H9 (cell line): ENCODE measurements around the gene PAM. TPM values are rescaled to one million over a fixed set of nuclear protein-coding genes. Genes with fewer than 3 reads are reported as not detected.
A peak's percentile ranks its signal among the peaks of the same experiment; 100 is the strongest.

Experiments used
- DNase-seq: peaks from one replicate; pipeline ENCODE4 v3.0.0-alpha.2; 2017
- H2AFZ ChIP-seq: one replicate; pipeline ENCODE4 v1.6.1; 2013; ENCODE audit warnings: mild to moderate bottlenecking, low read length, control low read depth, moderate library complexity
- H2AK5ac ChIP-seq: 2 replicates; pipeline ENCODE4 v1.6.1; 2013; ENCODE audit warnings: low read length, control low read depth, mixed read lengths; ENCODE audit not compliant: insufficient read length
- H2BK120ac ChIP-seq: one replicate; pipeline ENCODE4 v1.6.1; 2013; ENCODE audit warnings: low read depth, mild to moderate bottlenecking, low read length, control low read depth, inconsistent platforms; ENCODE audit not compliant: poor library complexity, severe bottlenecking
- H2BK12ac ChIP-seq: 2 replicates; pipeline ENCODE4 v1.6.1; 2013; ENCODE audit warnings: low read length, control low read depth, mixed read lengths, low read depth; ENCODE audit not compliant: insufficient read length
- H2BK15ac ChIP-seq: 2 replicates; pipeline ENCODE4 v1.6.1; 2013; ENCODE audit warnings: low read depth, low read length, control low read depth
- H2BK20ac ChIP-seq: one replicate; pipeline ENCODE4 v1.6.1; 2013; ENCODE audit warnings: low read depth, mild to moderate bottlenecking, low read length, control low read depth, inconsistent platforms; ENCODE audit not compliant: poor library complexity, severe bottlenecking
- H2BK5ac ChIP-seq: 2 replicates; pipeline ENCODE4 v1.6.1; 2013; ENCODE audit warnings: low read length, control low read depth, mixed read lengths; ENCODE audit not compliant: insufficient read length
- H3K14ac ChIP-seq: 2 replicates; pipeline ENCODE4 v1.6.1; 2013; ENCODE audit warnings: low read length, control low read depth; ENCODE audit not compliant: insufficient read depth
- H3K18ac ChIP-seq: 2 replicates; pipeline ENCODE4 v1.6.1; 2013; ENCODE audit warnings: low read depth, mild to moderate bottlenecking, mixed read lengths, low read length, control low read depth; ENCODE audit not compliant: insufficient read length
- H3K23ac ChIP-seq: 2 replicates; pipeline ENCODE4 v1.6.1; 2013; ENCODE audit warnings: low read length, control low read depth, mixed read lengths, low read depth; ENCODE audit not compliant: insufficient read length
- H3K23me2 ChIP-seq: 2 replicates; pipeline ENCODE4 v1.6.1; 2013; ENCODE audit warnings: low read depth, mild to moderate bottlenecking, mixed read lengths, low read length, control low read depth; ENCODE audit not compliant: insufficient read length, poor library complexity, severe bottlenecking
- H3K27ac ChIP-seq: 2 replicates; pipeline ENCODE4 v1.5.1; 2013; ENCODE audit warnings: low read length, control low read depth, mixed read lengths, low read depth; ENCODE audit not compliant: insufficient read length
- H3K27me3 ChIP-seq: 2 replicates; pipeline ENCODE4 v1.6.1; 2013; ENCODE audit warnings: low read length, control low read depth, inconsistent platforms; ENCODE audit not compliant: insufficient read depth
- H3K4ac ChIP-seq: 2 replicates; pipeline ENCODE4 v1.6.1; 2013; ENCODE audit warnings: low read depth, mild to moderate bottlenecking, control low read depth, inconsistent platforms, low read length, moderate library complexity
- H3K4me1 ChIP-seq: 2 replicates; pipeline ENCODE4 v1.6.1; 2013; ENCODE audit warnings: low read length, control low read depth, inconsistent platforms; ENCODE audit not compliant: insufficient read depth
- H3K4me2 ChIP-seq: 2 replicates; pipeline ENCODE4 v1.6.1; 2013; ENCODE audit warnings: low read length, control low read depth, mixed read lengths; ENCODE audit not compliant: insufficient read length, insufficient read depth
- H3K56ac ChIP-seq: 2 replicates; pipeline ENCODE4 v1.6.1; 2013; ENCODE audit warnings: low read depth, mild to moderate bottlenecking, mixed read lengths, low read length, control low read depth; ENCODE audit not compliant: insufficient read length
- H3K79me1 ChIP-seq: 2 replicates; pipeline ENCODE4 v1.6.1; 2013; ENCODE audit warnings: low read depth, mild to moderate bottlenecking, moderate library complexity, low read length, control low read depth, inconsistent platforms; ENCODE audit not compliant: insufficient read depth, poor library complexity, severe bottlenecking
- H3K79me2 ChIP-seq: 2 replicates; pipeline ENCODE4 v1.6.1; 2013; ENCODE audit warnings: low read length, control low read depth, inconsistent platforms; ENCODE audit not compliant: insufficient read depth
- H3K9ac ChIP-seq: 2 replicates; pipeline ENCODE4 v1.6.1; 2013; ENCODE audit warnings: low read length, control low read depth, mixed read lengths; ENCODE audit not compliant: insufficient read length; ENCODE audit errors: extremely low read depth
- H3K9me3 ChIP-seq: one replicate; pipeline ENCODE4 v1.6.1; 2013; ENCODE audit warnings: low read depth, low read length, inconsistent platforms; ENCODE audit not compliant: control insufficient read depth
- H3T11ph ChIP-seq: one replicate; pipeline ENCODE4 v1.6.1; 2013; ENCODE audit warnings: mild to moderate bottlenecking, low read length, control low read depth, inconsistent platforms
- H4K20me1 ChIP-seq: one replicate; pipeline ENCODE4 v1.6.1; 2013; ENCODE audit not compliant: control insufficient read depth, insufficient read length, insufficient read depth
- H4K5ac ChIP-seq: 2 replicates; pipeline ENCODE4 v1.6.1; 2013; ENCODE audit warnings: low read depth, mild to moderate bottlenecking, mixed read lengths, low read length, control low read depth; ENCODE audit not compliant: insufficient read length
- H4K8ac ChIP-seq: replicated peaks from 2 replicates; pipeline ENCODE4 v1.6.1; 2013; ENCODE audit warnings: low read length, control low read depth, mixed read lengths, low read depth; ENCODE audit not compliant: insufficient read length
- H4K91ac ChIP-seq: 2 replicates; pipeline ENCODE4 v1.6.1; 2013; ENCODE audit warnings: low read depth, mild to moderate bottlenecking, moderate library complexity, mixed read lengths, low read length, control low read depth; ENCODE audit not compliant: insufficient read length
- H3K27ac Mint-ChIP-seq, 3 experiments: 2 replicates in 2 of 3; 3 replicates in 1 of 3; pipeline ENCODE4 v1.8.0; 2020 to 2021; ENCODE audit warnings: mixed read lengths in 3 of 3, mild to moderate bottlenecking in 1 of 3, moderate library complexity in 1 of 3
- H3K27me3 Mint-ChIP-seq: 2 replicates; pipeline ENCODE4 v1.8.0; 2021; ENCODE audit warnings: low read depth, mild to moderate bottlenecking, moderate library complexity, mixed read lengths
- H3K36me3 Mint-ChIP-seq, 3 experiments: 2 replicates in 2 of 3; 3 replicates in 1 of 3; pipeline ENCODE4 v1.8.0; 2020 to 2021; ENCODE audit warnings: low read depth in 3 of 3, mixed read lengths in 3 of 3; ENCODE audit not compliant: insufficient read depth in 1 of 3
- H3K4me1 Mint-ChIP-seq, 2 experiments: 2 replicates each; pipeline ENCODE4 v1.8.0; 2020; ENCODE audit warnings: mixed read lengths in 2 of 2
- H3K4me3 Mint-ChIP-seq, 2 experiments: 2 replicates in 1 of 2; 3 replicates in 1 of 2; pipeline ENCODE4 v1.8.0; 2020 to 2021; ENCODE audit warnings: mild to moderate bottlenecking in 2 of 2, mixed read lengths in 2 of 2, moderate library complexity in 1 of 2
- H3K9me3 Mint-ChIP-seq, 2 experiments: 2 replicates in 1 of 2; 3 replicates in 1 of 2; pipeline ENCODE4 v1.8.0; 2020; ENCODE audit warnings: mild to moderate bottlenecking in 2 of 2, mixed read lengths in 2 of 2, moderate library complexity in 1 of 2
- WGBS: extraction: QIAGEN DNeasy Blood & Tissue Kit; methylation state at CpG from one replicate; pipeline ENCODE4 v1.1.7; 2013; ENCODE audit warnings: missing lambda C conversion rate, low lambda C conversion rate, mixed read lengths; ENCODE audit not compliant: insufficient read length; ENCODE audit errors: extremely low coverage; 5-methylcytosine and 5-hydroxymethylcytosine counted together
- total RNA-seq: library from RNA; stranded (reverse); gene quantifications from 2 replicates; pipeline ENCODE4 v1.2.1, GENCODE V29; 2021
- TF ChIP-seq, protein P1 (sequence below): fragments of 200-600 bp; sonication (generic); conservative IDR thresholded peaks from 3 replicates; pipeline ENCODE4 v1.8.0; 2021; ENCODE audit warnings: antibody characterized with exemption, mild to moderate bottlenecking

PAM gene
- total RNA-seq, 1 experiment from 2014 or later: 31.5 TPM

DNA sequence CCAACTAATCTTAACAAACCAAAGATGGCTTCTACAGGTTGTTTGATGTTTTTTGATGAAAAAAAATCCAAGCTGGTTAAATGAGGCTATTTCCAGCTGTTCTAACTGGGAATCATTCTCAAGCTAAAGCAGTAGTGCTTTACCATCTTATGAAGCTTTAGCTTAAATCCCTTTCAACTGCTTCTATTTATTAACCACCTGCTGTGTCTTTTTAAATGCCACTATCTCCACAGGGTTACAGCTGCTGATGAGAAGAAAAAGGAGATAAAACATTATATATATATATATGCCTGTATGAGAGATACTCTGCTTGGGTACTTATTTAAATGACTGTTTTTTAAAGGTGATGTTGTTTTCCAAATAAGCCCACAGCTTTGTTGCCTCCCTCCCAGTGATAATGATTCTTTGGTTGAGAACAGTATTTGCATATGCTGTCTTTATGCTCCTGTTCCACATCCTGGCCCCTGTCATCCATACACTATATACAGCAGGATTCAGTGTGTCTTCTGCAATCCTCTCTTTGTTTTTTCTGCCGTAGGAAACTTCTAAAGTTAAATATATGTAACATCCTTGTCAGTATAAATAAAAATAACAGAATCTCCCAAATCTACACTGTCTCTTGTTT lies 164.0 kb downstream of the PAM start:
- no peak for DNase-seq
- no peak overlapping the region for H2AFZ ChIP-seq
- Mint-ChIP-seq H3K4me1 (peaks cover 8 to 16% of the 10 kb centered on the region in 2 experiments; a peak in 3 of 4 replicates), H3K27ac (peak overlapping the region in 1 of 3 experiments; percentile 74; a peak in 2 of 7 replicates), H3K27me3 (no peaks in the 10 kb centered on the region), H3K36me3 (no peaks in the 10 kb centered on the region), H3K9me3 (no peaks in the 10 kb centered on the region), H3K4me3 (no peak overlapping the region)
- H3K18ac ChIP-seq: no peak overlapping the region
- H3K9me3 ChIP-seq: no peaks in the 10 kb centered on the region
- no peaks in the 10 kb centered on the region for H3K79me1 ChIP-seq
- H3K27me3 ChIP-seq: no peaks in the 10 kb centered on the region
- no peak overlapping the region for H3K56ac ChIP-seq
- no peaks in the 10 kb centered on the region for H3K23me2 ChIP-seq
- no peak overlapping the region for H3K9ac ChIP-seq
- H3K79me2 ChIP-seq: no peaks in the 10 kb centered on the region
- no peak overlapping the region for H2BK12ac ChIP-seq
- no peak overlapping the region for H4K8ac ChIP-seq
- no peak overlapping the region for H2AK5ac ChIP-seq
- H3K4me2 ChIP-seq: no peak overlapping the region
- no peak overlapping the region for H2BK20ac ChIP-seq
- no peak overlapping the region for H3K14ac ChIP-seq
- H4K20me1 ChIP-seq: no peaks in the 10 kb centered on the region
- H3K4ac ChIP-seq: no peak overlapping the region
- H2BK15ac ChIP-seq: no peak overlapping the region
- H3K23ac ChIP-seq: no peak overlapping the region
- H4K91ac ChIP-seq: no peak overlapping the region
- H2BK120ac ChIP-seq: no peak overlapping the region
- TF ChIP-seq, protein P1, sequence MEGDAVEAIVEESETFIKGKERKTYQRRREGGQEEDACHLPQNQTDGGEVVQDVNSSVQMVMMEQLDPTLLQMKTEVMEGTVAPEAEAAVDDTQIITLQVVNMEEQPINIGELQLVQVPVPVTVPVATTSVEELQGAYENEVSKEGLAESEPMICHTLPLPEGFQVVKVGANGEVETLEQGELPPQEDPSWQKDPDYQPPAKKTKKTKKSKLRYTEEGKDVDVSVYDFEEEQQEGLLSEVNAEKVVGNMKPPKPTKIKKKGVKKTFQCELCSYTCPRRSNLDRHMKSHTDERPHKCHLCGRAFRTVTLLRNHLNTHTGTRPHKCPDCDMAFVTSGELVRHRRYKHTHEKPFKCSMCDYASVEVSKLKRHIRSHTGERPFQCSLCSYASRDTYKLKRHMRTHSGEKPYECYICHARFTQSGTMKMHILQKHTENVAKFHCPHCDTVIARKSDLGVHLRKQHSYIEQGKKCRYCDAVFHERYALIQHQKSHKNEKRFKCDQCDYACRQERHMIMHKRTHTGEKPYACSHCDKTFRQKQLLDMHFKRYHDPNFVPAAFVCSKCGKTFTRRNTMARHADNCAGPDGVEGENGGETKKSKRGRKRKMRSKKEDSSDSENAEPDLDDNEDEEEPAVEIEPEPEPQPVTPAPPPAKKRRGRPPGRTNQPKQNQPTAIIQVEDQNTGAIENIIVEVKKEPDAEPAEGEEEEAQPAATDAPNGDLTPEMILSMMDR: no peak
- H2BK5ac ChIP-seq: no peak overlapping the region
- no CpG with 5 or more reads among the region's 1 CpG for WGBS
- no peak overlapping the region for H3K27ac ChIP-seq
- H3K4me1 ChIP-seq: no peaks in the 10 kb centered on the region
- no peak overlapping the region for H4K5ac ChIP-seq
- no peak overlapping the region for H3T11ph ChIP-seq
